Cardiac muscle cell (in vitro differentiated cells and primary cell): Measurements from ENCODE around the gene LCN1. TPM values are rescaled to one million over a fixed set of nuclear protein-coding genes. Genes with fewer than 3 reads are reported as not detected.

Source experiments
- DNase-seq, 2 donors: peaks; one replicate each; pipeline versions ENCODE4 v3.0.0 to v3.0.0-alpha.2; 2010 to 2017; ENCODE audit warnings: low read depth in 1 of 2, low spot score in 1 of 2
- H3K27ac ChIP-seq: fragments of 200-600 bp; sonication (generic); 2 replicates; pipeline ENCODE4 v1.5.1; 2016
- H3K27me3 ChIP-seq: fragments of 200-600 bp; sonication (generic); 2 replicates; pipeline ENCODE4 v1.6.0; 2016; ENCODE audit warnings: control low read depth
- H3K36me3 ChIP-seq: fragments of 200-600 bp; sonication (generic); 2 replicates; pipeline ENCODE4 v1.5.1; 2016; ENCODE audit warnings: control low read depth
- H3K4me1 ChIP-seq: fragments of 200-600 bp; sonication (generic); 2 replicates; pipeline ENCODE4 v1.8.1; 2017; ENCODE audit warnings: low read depth, mild to moderate bottlenecking, mixed run types
- H3K4me3 ChIP-seq: fragments of 200-600 bp; sonication (generic); 2 replicates; pipeline ENCODE4 v1.5.1; 2016; ENCODE audit warnings: mild to moderate bottlenecking
- H3K9me3 ChIP-seq: fragments of 200-600 bp; sonication (generic); 2 replicates; pipeline ENCODE4 v1.5.1; 2017; ENCODE audit warnings: low read depth, mild to moderate bottlenecking, control low read depth
- polyA plus RNA-seq: library from polyadenylated mRNA; unstranded; fragments of >200 nt; fragmentation: Nextera tagmentation; extraction: Ambion mirVana; gene quantifications from 2 replicates; pipeline ENCODE4 v1.2.1, GENCODE V29; 2016
- total RNA-seq: library from RNA; depleted of rRNA; stranded (reverse); fragments of >200 nt; gene quantifications from 2 replicates; pipeline ENCODE4 v1.2.3, GENCODE V29; 2016
- TF ChIP-seq, protein P1 (sequence below): IDR thresholded peaks from 2 replicates; pipeline ENCODE4 v1.5.1; 2012; ENCODE audit warnings: low read depth, mild to moderate bottlenecking, low read length

Gene LCN1
- total and polyA plus RNA-seq, 2 experiments from 2014 or later: 0.37 TPM; not detected in 1

DNA sequence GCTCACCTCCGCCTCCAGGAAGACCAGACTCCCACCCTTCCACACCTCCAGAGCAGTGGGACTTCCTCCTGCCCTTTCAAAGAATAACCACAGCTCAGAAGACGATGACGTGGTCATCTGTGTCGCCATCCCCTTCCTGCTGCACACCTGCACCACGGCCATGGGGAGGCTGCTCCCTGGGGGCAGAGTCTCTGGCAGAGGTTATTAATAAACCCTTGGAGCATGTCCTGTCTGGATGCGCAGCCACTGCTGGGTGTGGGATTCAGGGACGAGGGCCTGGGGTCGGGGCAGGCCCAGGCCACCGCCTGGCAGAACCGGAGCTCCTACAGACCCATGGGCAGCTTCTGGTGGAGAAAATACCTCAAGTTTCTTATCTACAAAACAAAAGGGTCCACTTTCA is 45.3 kb downstream of the LCN1 start:
- no peaks in the 10 kb centered on the region for H3K9me3 ChIP-seq
- no peak for DNase-seq
- TF ChIP-seq, protein P1, sequence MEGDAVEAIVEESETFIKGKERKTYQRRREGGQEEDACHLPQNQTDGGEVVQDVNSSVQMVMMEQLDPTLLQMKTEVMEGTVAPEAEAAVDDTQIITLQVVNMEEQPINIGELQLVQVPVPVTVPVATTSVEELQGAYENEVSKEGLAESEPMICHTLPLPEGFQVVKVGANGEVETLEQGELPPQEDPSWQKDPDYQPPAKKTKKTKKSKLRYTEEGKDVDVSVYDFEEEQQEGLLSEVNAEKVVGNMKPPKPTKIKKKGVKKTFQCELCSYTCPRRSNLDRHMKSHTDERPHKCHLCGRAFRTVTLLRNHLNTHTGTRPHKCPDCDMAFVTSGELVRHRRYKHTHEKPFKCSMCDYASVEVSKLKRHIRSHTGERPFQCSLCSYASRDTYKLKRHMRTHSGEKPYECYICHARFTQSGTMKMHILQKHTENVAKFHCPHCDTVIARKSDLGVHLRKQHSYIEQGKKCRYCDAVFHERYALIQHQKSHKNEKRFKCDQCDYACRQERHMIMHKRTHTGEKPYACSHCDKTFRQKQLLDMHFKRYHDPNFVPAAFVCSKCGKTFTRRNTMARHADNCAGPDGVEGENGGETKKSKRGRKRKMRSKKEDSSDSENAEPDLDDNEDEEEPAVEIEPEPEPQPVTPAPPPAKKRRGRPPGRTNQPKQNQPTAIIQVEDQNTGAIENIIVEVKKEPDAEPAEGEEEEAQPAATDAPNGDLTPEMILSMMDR: no peak
- no peaks in the 10 kb centered on the region for H3K4me1 ChIP-seq
- H3K36me3 ChIP-seq: no peaks in the 10 kb centered on the region
- no peaks in the 10 kb centered on the region for H3K27me3 ChIP-seq
- H3K27ac ChIP-seq: no peak overlapping the region
- no peak overlapping the region for H3K4me3 ChIP-seq

DNA sequence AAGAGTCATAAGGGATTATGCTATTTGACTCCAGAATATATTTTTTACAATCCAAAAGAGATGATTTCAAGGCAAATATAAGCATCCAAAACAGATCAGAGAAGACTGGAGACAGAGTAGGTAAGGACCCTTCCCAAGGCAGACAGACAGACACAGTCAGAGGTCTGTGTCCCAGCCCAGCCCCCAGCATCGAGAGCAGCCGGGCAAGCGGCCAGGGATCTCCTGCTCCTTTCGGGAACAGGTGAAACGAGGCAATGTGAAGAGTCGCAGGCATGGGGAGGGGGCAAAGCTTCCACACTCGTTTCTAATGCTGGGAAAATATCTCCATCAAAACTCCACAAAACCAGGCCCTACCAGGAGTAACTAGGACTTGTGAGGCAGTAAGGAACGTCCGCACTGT is 46.1 kb downstream of the LCN1 start:
- H3K9me3 ChIP-seq: no peaks in the 10 kb centered on the region
- TF ChIP-seq, protein P1: no peak
- H3K27ac ChIP-seq: no peak overlapping the region
- no peaks in the 10 kb centered on the region for H3K27me3 ChIP-seq
- no peak overlapping the region for H3K4me3 ChIP-seq
- no peaks in the 10 kb centered on the region for H3K36me3 ChIP-seq
- no peak for DNase-seq
- no peaks in the 10 kb centered on the region for H3K4me1 ChIP-seq

DNA sequence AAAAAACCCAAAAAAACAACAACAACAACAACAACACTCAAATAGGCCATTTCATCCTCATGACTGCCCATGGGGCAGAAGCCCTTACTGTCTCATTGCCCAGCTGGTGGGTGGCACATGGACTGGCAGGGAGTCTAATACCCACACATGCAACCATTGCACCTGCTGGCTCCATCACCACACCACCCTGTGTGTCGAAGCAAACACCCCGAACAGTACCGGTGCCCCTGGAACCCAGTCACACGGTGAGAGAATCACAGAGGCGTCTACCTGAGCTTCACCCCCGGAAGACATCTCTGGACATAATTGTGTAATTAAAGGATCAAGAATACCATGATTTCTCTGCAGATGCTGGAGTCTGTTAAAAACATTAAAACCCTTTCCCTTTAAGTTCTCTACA is 46.8 kb downstream of the LCN1 start:
- TF ChIP-seq, protein P1: no peak
- H3K4me1 ChIP-seq: no peaks in the 10 kb centered on the region
- no peak overlapping the region for H3K27ac ChIP-seq
- H3K36me3 ChIP-seq: no peaks in the 10 kb centered on the region
- no peak overlapping the region for H3K4me3 ChIP-seq
- no peaks in the 10 kb centered on the region for H3K9me3 ChIP-seq
- DNase-seq: no peak
- no peaks in the 10 kb centered on the region for H3K27me3 ChIP-seq

DNA sequence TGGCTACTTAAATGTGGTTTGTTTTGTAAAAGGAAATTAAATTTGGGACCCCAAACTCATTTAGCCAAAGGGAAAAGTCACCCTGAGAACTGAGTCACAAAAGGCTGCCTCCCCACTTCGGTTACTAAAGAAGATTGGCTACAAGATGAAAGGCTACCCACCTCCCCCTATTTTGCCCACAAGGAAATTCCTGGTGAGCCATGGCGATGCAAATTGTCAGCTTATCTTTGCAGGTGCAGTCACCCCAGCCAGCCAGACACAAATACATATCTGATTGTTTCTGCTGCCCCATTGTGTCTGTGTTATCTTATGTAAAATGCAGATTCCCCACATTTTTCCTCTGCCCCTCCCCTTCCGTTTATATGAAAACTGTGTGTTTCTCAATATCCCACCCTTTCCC is 49.2 kb downstream of the LCN1 start:
- TF ChIP-seq, protein P1: no peak
- Histone ChIP-seq H3K27me3 (no peaks in the 10 kb centered on the region), H3K36me3 (no peaks in the 10 kb centered on the region), H3K27ac (no peak overlapping the region), H3K9me3 (no peaks in the 10 kb centered on the region), H3K4me3 (no peak overlapping the region), H3K4me1 (no peaks in the 10 kb centered on the region)
- DNase-seq: no peak

DNA sequence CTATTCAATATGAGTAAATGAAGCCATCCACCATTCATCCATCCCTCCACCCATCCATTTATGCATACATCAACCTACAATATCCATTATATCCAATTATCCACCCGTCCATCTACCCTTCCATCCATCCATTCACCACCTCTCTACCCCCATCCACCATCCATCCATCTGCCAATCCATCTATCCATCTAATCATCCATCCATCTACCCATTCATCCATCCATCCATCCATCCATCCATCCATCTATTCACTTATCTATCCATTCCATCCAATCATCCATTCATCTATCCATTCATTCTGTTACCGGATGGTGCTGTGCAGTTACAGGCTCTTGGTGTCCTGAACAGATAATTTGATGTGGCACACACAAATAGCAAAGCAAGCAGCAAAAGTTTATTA is 51.0 kb downstream of the LCN1 start:
- H3K4me1 ChIP-seq: no peaks in the 10 kb centered on the region
- no peaks in the 10 kb centered on the region for H3K36me3 ChIP-seq
- no peak for DNase-seq
- no peak overlapping the region for H3K4me3 ChIP-seq
- H3K27me3 ChIP-seq: no peaks in the 10 kb centered on the region
- H3K9me3 ChIP-seq: no peaks in the 10 kb centered on the region
- TF ChIP-seq, protein P1: no peak
- H3K27ac ChIP-seq: no peak overlapping the region

DNA sequence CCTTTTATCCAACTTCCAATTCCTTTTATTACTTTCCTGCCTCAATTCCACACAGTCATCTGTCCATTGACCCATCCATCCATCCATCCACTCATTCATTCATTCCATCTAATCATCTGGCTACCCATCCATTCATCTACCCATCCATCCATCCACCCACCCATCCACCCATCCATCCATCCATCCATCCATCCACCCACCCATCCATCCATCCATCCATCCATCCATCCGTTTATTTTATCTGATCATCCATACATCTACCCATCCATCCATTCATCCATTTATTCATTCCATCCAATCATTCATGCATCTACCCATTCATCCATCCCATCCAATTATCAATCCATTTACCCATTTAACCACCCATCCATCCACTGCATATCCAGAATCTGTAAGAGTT is 51.9 kb downstream of the LCN1 start:
- Histone ChIP-seq H3K27me3 (no peaks in the 10 kb centered on the region), H3K4me3 (no peak overlapping the region), H3K9me3 (no peaks in the 10 kb centered on the region), H3K4me1 (no peaks in the 10 kb centered on the region), H3K27ac (no peak overlapping the region), H3K36me3 (no peaks in the 10 kb centered on the region)
- TF ChIP-seq, protein P1: no peak
- no peak for DNase-seq
